OCI-LY7 (cell line): ENCODE data around the gene NDUFV2.

Experiments
- EZH2phosphoT487 ChIP-seq: fragments of 200-600 bp; sonication (generic); IDR thresholded peaks from 2 replicates; pipeline ENCODE4 v1.6.1; 2018; ENCODE audit warnings: low read depth, borderline replicate concordance, mild to moderate bottlenecking, mixed run types, antibody characterized with exemption, low read length, moderate library complexity, mixed read lengths
- TF ChIP-seq, protein P1 (sequence below): fragments of 200-600 bp; sonication (generic); conservative IDR thresholded peaks from 2 replicates; pipeline ENCODE4 v1.5.1; 2014; ENCODE audit warnings: mild to moderate bottlenecking, antibody characterized with exemption, low read length, moderate library complexity, mixed read lengths

DNA sequence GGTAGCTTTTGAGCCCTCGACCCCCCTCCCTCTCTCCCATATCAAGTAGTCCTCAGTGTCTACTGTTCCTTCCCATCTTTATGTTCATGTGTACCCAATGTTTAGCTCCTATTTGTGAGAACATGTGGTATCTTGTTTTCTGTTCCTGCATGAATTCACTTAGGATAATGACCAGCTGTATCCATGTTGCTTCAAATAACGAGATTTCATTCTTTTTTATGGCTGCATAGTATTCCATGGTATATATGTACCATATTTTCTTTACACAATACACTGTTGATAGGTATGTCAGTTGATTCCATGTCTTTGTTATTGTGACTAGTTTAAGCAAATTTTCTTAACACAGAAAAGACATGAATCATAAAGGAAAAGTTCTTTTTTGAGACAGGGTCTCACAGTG is 16.5 kb upstream of the NDUFV2 start:
- TF ChIP-seq, protein P1, sequence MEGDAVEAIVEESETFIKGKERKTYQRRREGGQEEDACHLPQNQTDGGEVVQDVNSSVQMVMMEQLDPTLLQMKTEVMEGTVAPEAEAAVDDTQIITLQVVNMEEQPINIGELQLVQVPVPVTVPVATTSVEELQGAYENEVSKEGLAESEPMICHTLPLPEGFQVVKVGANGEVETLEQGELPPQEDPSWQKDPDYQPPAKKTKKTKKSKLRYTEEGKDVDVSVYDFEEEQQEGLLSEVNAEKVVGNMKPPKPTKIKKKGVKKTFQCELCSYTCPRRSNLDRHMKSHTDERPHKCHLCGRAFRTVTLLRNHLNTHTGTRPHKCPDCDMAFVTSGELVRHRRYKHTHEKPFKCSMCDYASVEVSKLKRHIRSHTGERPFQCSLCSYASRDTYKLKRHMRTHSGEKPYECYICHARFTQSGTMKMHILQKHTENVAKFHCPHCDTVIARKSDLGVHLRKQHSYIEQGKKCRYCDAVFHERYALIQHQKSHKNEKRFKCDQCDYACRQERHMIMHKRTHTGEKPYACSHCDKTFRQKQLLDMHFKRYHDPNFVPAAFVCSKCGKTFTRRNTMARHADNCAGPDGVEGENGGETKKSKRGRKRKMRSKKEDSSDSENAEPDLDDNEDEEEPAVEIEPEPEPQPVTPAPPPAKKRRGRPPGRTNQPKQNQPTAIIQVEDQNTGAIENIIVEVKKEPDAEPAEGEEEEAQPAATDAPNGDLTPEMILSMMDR = no peak
- TF ChIP-seq EZH2phosphoT487 = no peak
